ENCODE data around the gene PSTK.

DNA sequence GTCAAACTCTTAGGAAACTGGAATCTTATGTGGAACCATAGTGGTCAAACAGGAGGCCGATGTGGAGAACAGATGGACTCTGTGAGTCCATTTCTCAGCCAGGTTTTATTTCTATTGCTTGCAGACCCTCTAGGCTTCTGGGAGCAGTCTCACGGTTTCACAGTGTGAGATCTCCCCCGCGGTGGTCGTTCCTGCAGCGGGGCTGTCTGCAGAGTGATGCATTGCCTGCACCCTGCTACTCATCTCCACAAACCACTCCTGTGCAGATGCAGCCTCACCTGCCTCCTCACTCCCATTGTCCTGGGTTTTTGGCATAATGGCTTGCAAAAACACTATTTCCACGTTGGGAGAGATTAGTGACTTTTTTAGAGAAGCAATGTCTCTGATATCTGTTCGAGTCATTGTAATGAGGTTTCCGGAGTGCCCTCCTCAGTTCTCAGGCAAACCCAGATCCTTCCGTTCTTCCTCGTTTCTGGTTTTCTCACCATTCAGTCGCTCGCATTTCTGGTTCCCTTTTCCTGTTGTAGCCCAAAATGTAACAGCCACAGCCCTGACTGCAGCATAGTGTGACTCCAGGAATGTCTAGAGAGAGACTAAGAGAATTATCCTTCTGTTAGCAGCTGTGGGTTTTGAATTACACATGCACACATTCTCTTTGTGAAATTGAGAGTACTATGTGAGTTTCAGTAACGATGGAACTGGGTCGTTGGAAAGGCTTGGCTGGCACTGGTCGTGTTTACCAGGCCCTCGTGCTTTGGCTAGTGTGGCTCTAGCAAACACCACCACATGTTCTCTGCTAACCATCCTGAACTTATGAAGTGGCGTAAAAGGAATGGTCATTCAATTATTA lies 58.8 kb downstream of the PSTK start:
- TF ChIP-seq POLR2AphosphoS5 (IDR thresholded peaks at IDR 0.05) = no peak
- TF ChIP-seq, protein P1, sequence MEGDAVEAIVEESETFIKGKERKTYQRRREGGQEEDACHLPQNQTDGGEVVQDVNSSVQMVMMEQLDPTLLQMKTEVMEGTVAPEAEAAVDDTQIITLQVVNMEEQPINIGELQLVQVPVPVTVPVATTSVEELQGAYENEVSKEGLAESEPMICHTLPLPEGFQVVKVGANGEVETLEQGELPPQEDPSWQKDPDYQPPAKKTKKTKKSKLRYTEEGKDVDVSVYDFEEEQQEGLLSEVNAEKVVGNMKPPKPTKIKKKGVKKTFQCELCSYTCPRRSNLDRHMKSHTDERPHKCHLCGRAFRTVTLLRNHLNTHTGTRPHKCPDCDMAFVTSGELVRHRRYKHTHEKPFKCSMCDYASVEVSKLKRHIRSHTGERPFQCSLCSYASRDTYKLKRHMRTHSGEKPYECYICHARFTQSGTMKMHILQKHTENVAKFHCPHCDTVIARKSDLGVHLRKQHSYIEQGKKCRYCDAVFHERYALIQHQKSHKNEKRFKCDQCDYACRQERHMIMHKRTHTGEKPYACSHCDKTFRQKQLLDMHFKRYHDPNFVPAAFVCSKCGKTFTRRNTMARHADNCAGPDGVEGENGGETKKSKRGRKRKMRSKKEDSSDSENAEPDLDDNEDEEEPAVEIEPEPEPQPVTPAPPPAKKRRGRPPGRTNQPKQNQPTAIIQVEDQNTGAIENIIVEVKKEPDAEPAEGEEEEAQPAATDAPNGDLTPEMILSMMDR (IDR thresholded peaks at IDR 0.05; ENCODE audit: poor library complexity, severe bottlenecking) = no peak
- TF ChIP-seq EZH2 (IDR thresholded peaks at IDR 0.05; ENCODE audit: borderline replicate concordance, insufficient read depth, low read length, poor library complexity, severe bottlenecking) = no peak
- no peak for TF ChIP-seq EP300 (conservative IDR thresholded peaks at IDR 0.05; ENCODE audit: poor library complexity, severe bottlenecking)
- no peak for TF ChIP-seq RAD21 (conservative IDR thresholded peaks at IDR 0.05)
- TF ChIP-seq TAF1 (IDR thresholded peaks at IDR 0.05; ENCODE audit: low read depth) = no peak

Measured in neural cell (in vitro differentiated cells).